22Rv1 (cell line): ENCODE results near the gene MED23.
"Not testable (repeated sequence)": the region's sequence is repeated elsewhere in the genome, so short reads cannot be mapped to it uniquely, and the experiment has no call there.

Source experiments
- H3K27ac ChIP-seq: fragments of 450-650 bp; 2 replicates; pipeline ENCODE4 v1.5.1; 2017
- ZFX ChIP-seq: fragments of 450-650 bp; IDR thresholded peaks from 2 replicates; pipeline ENCODE4 v1.6.1; 2017; ENCODE audit warnings: antibody characterized with exemption, borderline replicate concordance
- TF ChIP-seq, protein P1 (sequence below): fragments of 450-650 bp; IDR thresholded peaks from 2 replicates; pipeline ENCODE4 v1.5.1; 2017; ENCODE audit warnings: mild to moderate bottlenecking

The MED23 gene

DNA sequence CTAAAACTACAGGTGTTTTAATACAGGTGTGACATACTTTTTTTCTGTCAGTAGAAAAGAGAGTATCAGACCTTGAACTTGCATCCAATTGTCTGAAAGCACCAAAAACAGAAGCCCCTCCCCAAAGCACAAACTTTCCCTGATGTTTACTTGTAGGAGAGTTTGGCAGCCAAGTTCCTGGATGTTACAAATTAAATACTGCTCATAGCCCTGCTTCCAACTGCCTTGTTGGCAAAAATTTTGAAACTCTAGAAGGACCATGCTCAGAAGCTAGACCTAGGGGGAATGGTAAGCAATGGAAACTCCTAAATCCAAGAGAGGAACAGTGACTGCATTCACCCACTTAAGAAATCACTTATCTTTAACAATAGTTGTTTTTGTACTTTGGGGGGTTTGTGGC lies 72.0 kb downstream of the MED23 start:
- TF ChIP-seq ZFX = no peak
- TF ChIP-seq, protein P1, sequence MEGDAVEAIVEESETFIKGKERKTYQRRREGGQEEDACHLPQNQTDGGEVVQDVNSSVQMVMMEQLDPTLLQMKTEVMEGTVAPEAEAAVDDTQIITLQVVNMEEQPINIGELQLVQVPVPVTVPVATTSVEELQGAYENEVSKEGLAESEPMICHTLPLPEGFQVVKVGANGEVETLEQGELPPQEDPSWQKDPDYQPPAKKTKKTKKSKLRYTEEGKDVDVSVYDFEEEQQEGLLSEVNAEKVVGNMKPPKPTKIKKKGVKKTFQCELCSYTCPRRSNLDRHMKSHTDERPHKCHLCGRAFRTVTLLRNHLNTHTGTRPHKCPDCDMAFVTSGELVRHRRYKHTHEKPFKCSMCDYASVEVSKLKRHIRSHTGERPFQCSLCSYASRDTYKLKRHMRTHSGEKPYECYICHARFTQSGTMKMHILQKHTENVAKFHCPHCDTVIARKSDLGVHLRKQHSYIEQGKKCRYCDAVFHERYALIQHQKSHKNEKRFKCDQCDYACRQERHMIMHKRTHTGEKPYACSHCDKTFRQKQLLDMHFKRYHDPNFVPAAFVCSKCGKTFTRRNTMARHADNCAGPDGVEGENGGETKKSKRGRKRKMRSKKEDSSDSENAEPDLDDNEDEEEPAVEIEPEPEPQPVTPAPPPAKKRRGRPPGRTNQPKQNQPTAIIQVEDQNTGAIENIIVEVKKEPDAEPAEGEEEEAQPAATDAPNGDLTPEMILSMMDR = no peak

DNA sequence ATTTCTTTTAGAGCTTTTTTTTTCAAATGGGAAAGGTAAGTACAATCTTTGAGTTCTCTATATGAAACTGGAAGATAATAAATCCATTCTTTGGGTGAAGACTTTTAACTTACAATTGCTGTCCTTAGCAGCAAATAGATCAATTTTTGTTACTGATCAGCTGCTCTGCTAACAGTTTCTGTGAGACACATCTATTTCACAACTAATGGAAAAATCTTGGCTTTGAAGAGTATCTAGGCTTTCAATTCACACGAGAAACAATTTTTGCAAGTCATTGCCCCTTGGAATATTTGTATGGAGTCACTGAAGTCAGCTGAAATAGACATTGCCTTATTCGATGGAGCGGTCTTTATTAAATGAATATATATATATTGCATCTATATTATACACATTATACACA lies 75.5 kb downstream of the MED23 start:
- TF ChIP-seq, protein P1 = no peak
- TF ChIP-seq ZFX = no peak
- no peak overlapping the region for H3K27ac ChIP-seq

More for the DNA sequence above, 72.0 kb downstream of the MED23 start:
- no peak overlapping the region for H3K27ac ChIP-seq

DNA sequence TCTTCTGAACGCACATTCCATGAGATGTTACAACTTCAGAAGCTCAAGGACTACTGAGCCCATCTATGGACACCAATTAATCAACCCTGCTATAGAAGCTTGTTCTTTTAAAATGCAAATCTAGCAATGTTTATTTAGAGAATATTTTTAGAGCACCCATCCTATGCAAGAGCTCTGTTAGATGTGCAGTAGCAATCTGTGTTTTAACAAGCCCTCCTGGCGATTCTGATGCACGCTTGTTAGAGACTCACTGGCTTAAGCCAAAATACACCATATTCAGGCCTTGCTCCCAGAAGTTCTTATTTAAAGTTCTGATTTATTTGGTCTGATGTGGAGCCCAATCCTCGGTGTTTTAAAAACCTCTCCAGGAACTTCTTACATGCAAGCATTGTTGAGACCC lies 76.1 kb downstream of the MED23 start:
- TF ChIP-seq, protein P1 = no peak
- no peak for TF ChIP-seq ZFX
- H3K27ac ChIP-seq = no peak overlapping the region

DNA sequence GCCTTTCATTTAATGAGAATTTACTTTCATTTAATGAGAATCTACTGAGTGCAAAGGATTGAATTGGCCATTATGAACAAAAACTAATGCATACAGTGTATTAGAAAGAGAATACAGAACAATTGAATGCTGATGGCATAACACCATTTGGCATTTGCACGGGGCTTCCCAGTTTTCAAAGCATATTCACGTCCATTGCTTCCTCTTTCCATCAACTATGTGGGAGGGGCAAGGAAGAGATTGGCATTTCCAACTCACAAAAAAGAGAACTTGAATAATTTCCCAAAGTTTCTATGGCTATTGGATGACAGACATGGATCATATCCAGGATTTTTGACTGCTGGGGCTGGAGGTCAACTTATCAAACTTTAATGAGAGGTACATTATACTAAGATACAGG lies 78.2 kb downstream of the MED23 start:
- no peak for TF ChIP-seq ZFX
- TF ChIP-seq, protein P1 = no peak
- no peak overlapping the region for H3K27ac ChIP-seq

DNA sequence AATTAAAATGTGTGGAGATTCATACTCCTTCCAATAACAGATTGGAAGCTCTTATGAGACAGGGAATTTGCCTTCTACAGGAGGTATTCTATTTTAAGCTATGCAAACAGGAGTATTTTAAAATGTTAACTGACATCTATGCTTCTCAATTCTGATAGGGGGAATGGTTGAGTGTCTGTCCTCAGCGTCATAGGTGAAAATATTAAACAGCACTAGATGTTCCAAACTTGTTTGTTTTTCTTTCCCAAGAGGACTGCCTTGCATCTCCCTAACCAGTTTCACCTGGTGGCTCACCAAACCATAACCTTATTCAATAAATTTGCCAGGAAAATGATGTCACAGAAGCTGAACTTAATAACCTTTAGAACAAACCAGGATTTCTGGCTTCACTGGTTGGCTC lies 79.6 kb downstream of the MED23 start:
- TF ChIP-seq ZFX = no peak
- TF ChIP-seq, protein P1 = no peak
- no peak overlapping the region for H3K27ac ChIP-seq

DNA sequence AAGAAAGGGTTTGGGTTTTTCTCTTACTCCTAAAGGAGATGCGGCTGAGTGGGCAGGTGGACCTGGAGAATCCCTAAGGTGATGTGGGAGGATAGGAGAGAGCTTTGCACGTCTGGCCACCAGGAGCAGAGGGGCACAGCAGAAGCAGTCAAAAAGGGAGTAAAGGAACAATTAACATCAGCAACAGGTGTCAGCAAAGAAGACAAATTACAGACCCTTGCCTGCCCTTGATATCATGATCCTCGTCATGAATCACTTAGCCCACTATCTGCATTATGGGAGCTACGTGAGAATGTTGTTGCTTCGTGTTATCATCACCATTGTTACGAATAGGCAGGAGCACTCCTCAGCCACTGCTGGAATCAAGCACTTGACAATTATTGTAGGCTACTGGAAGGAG lies 80.6 kb downstream of the MED23 start:
- no peak overlapping the region for H3K27ac ChIP-seq
- no peak for TF ChIP-seq ZFX
- TF ChIP-seq, protein P1 = no peak

DNA sequence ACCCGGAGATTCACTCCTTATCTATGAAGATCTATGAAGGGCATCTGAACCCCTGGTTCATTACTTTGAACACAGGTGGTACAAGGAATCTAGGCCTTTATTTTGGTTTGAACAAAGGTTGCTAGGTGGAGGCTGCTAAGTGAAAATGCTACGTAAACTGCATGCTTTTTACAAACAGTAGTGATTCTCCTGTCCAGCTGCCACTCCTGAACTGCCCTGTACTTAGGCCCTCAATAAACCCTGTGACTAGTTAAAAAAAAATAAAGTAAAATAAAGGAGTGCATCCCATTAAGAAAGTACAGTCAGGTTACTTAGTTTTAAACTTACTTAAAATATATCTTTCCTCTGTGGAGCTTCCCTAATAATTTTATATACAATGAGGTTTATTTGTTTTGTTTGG lies 82.7 kb downstream of the MED23 start:
- TF ChIP-seq ZFX = no peak
- TF ChIP-seq, protein P1 = no peak
- no peak overlapping the region for H3K27ac ChIP-seq

DNA sequence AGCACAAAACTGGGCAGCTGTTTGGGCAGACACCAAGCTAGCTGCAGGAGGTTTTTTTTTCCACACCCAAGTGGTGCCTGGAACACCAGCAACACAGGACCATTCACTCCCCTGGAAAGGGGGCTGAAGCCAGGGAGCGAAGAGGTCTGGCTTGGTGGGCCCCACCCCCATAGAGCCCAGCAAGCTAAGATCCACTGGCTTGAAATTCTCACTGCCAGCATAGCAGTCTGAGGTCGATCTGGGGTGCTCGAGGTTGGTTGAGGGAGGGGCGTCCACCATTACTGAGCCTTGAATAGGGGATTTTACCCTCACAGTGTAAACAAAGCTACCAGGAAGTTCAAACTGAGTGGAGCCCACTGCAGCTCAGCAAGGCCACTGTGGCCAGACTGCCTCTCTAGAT lies 89.4 kb downstream of the MED23 start:
- H3K27ac ChIP-seq = not testable (repeated sequence)
